SU-DHL-6 (cell line): ENCODE measurements around the gene MASP2.

Source experiments
- H2AFZ ChIP-seq: fragments of 200-600 bp; sonication (generic); 2 replicates; pipeline ENCODE4 v1.6.1; 2014; ENCODE audit warnings: low read depth, mild to moderate bottlenecking, moderate library complexity, mixed read lengths, antibody characterized with exemption, low read length; ENCODE audit not compliant: severe bottlenecking
- H3F3A ChIP-seq: fragments of 200-600 bp; shearing (Covaris generic); 2 replicates; pipeline ENCODE4 v1.6.0; 2016; ENCODE audit warnings: antibody characterized with exemption, mild to moderate bottlenecking; ENCODE audit not compliant: insufficient read depth
- H3K27ac ChIP-seq: fragments of 200-600 bp; sonication (generic); 2 replicates; pipeline ENCODE4 v1.5.1; 2016; ENCODE audit warnings: low read depth, mild to moderate bottlenecking, low read length, moderate library complexity, mixed read lengths
- H3K27me3 ChIP-seq: fragments of 200-600 bp; sonication (generic), shearing (Covaris generic); 2 replicates; pipeline ENCODE4 v1.6.0; 2014; ENCODE audit warnings: mild to moderate bottlenecking, low read length
- H3K36me3 ChIP-seq: fragments of 200-600 bp; sonication (generic); 2 replicates; pipeline ENCODE4 v1.6.1; 2014; ENCODE audit warnings: mild to moderate bottlenecking, low read length, mixed read lengths
- H3K4me2 ChIP-seq: fragments of 300-600, 200-600 bp; shearing (Covaris generic), sonication (generic); 2 replicates; pipeline ENCODE4 v1.6.0; 2014; ENCODE audit warnings: low read length, low read depth, mild to moderate bottlenecking; ENCODE audit not compliant: poor library complexity, severe bottlenecking
- H3K4me3 ChIP-seq: fragments of 200-600 bp; sonication (generic); 2 replicates; pipeline ENCODE4 v1.5.1; 2014; ENCODE audit warnings: antibody characterized with exemption, low read length, mild to moderate bottlenecking, mixed read lengths; ENCODE audit not compliant: insufficient read depth, poor library complexity, severe bottlenecking
- H3K79me2 ChIP-seq: fragments of 200-600 bp; sonication (generic); 2 replicates; pipeline ENCODE4 v1.6.1; 2014; ENCODE audit warnings: mild to moderate bottlenecking, low read length, moderate library complexity; ENCODE audit not compliant: insufficient read depth
- H3K9ac ChIP-seq: fragments of 200-600 bp; sonication (generic); 2 replicates; pipeline ENCODE4 v1.7.0; 2014; ENCODE audit warnings: mild to moderate bottlenecking, low read length
- H3K9me2 ChIP-seq: fragments of 200-600 bp; sonication (generic); replicated peaks from 2 replicates; pipeline ENCODE4 v1.6.1; 2014; ENCODE audit warnings: low read length; ENCODE audit not compliant: insufficient read depth
- H3K9me3 ChIP-seq: fragments of 200-600 bp; sonication (generic); 2 replicates; pipeline ENCODE4 v1.6.1; 2014; ENCODE audit warnings: low read length, mixed read lengths; ENCODE audit not compliant: insufficient read depth
- H4K20me1 ChIP-seq: fragments of 200-600 bp; sonication (generic); 2 replicates; pipeline ENCODE4 v1.6.1; 2014; ENCODE audit warnings: low read depth, mild to moderate bottlenecking, antibody characterized with exemption, low read length, moderate library complexity, mixed read lengths
- EZH2phosphoT487 ChIP-seq: fragments of 200-600 bp; sonication (generic), shearing (Covaris generic); conservative IDR thresholded peaks from 2 replicates; pipeline ENCODE4 v1.6.1; 2018; ENCODE audit warnings: mild to moderate bottlenecking, antibody characterized with exemption, low read length, moderate library complexity, mixed read lengths
- TF ChIP-seq, protein P1 (sequence below): fragments of 200-600 bp; sonication (generic); IDR thresholded peaks from one replicate; pipeline ENCODE4 v1.5.1; 2017; ENCODE audit warnings: antibody characterized with exemption, mild to moderate bottlenecking, low read length, moderate library complexity; ENCODE audit not compliant: insufficient read depth, poor library complexity, severe bottlenecking

The MASP2 gene

DNA sequence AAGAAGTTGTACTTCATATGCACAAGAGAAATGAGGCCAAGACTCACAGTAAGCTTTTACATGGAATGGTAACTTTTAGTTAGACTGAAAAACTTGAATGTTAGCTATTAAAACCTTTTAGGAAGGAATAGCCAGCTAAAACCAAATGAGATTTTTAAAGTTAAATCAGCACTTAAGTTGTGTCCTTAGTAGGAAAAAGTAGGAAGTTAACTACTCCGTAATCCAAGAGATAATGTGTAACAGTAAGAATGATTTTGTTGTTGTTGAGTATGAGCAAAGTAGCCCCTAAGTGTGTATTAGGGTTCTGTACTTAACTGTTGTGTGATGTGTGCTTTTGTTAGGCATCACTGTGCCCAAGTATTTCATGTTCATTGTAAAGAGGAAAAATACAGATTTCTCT, 21.4 kb downstream of the MASP2 start:
- Histone ChIP-seq H3K79me2 (no peaks in the 10 kb centered on the region), H3K4me2 (no peak overlapping the region), H3K9me2 (no peaks in the 10 kb centered on the region), H3K9ac (no peak overlapping the region), H2AFZ (no peak overlapping the region), H3K4me3 (no peak overlapping the region), H3K27ac (no peak overlapping the region), H3K36me3 (peaks cover 42% of the 10 kb centered on the region), H4K20me1 (peaks cover 11% of the 10 kb centered on the region), H3K9me3 (no peaks in the 10 kb centered on the region), H3K27me3 (no peaks in the 10 kb centered on the region), H3F3A (peaks cover 22% of the 10 kb centered on the region)
- no peak for TF ChIP-seq EZH2phosphoT487
- TF ChIP-seq, protein P1, sequence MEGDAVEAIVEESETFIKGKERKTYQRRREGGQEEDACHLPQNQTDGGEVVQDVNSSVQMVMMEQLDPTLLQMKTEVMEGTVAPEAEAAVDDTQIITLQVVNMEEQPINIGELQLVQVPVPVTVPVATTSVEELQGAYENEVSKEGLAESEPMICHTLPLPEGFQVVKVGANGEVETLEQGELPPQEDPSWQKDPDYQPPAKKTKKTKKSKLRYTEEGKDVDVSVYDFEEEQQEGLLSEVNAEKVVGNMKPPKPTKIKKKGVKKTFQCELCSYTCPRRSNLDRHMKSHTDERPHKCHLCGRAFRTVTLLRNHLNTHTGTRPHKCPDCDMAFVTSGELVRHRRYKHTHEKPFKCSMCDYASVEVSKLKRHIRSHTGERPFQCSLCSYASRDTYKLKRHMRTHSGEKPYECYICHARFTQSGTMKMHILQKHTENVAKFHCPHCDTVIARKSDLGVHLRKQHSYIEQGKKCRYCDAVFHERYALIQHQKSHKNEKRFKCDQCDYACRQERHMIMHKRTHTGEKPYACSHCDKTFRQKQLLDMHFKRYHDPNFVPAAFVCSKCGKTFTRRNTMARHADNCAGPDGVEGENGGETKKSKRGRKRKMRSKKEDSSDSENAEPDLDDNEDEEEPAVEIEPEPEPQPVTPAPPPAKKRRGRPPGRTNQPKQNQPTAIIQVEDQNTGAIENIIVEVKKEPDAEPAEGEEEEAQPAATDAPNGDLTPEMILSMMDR: no peak

DNA sequence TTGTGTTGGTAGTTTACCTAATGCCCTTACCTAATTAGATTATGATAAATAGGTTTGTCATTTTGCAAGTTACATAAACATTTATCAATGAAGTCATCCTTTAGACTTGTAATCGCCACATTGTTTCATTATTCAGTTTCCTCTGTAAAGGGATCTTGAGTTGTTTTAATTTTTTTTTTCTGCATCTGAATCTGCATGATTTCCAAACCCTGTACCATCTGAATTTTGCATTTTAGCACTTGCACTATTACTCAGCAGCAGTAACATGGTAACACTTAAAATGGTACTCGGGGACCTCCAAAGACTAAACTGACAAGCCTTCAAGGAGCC, 22.2 kb downstream of the MASP2 start:
- Histone ChIP-seq H3K27ac (no peak overlapping the region), H3K9ac (no peak overlapping the region), H3K4me2 (no peak overlapping the region), H4K20me1 (peaks cover 11% of the 10 kb centered on the region), H3K9me2 (no peaks in the 10 kb centered on the region), H2AFZ (no peak overlapping the region), H3K4me3 (no peak overlapping the region), H3K9me3 (no peaks in the 10 kb centered on the region), H3F3A (peaks cover 22% of the 10 kb centered on the region), H3K79me2 (no peaks in the 10 kb centered on the region), H3K36me3 (peaks cover 47% of the 10 kb centered on the region), H3K27me3 (no peaks in the 10 kb centered on the region)
- TF ChIP-seq, protein P1: no peak
- TF ChIP-seq EZH2phosphoT487: no peak

DNA sequence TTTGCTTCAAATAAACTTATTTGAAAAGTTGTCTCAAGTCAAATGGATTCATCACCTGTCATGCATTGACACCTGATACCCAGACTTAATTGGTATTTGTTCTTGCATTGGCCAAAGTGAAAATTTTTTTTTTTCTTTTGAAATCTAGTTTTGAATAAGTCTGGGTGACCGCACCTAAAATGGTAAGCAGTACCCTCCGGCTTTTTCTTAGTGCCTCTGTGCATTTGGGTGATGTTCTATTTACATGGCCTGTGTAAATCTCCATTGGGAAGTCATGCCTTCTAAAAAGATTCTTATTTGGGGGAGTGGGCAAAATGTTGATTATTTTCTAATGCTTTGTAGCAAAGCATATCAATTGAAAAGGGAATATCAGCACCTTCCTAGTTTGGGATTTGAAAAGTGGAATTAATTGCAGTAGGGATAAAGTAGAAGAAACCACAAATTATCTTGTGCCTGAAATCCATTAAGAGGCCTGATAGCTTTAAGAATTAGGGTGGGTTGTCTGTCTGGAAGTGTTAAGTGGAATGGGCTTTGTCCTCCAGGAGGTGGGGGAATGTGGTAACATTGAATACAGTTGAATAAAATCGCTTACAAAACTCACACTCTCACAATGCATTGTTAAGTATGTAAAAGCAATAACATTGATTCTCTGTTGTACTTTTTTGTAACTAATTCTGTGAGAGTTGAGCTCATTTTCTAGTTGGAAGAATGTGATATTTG, 22.7 kb downstream of the MASP2 start:
- H4K20me1 ChIP-seq: peaks cover 11% of the 10 kb centered on the region
- H3K9me2 ChIP-seq: no peaks in the 10 kb centered on the region
- no peak overlapping the region for H3K27ac ChIP-seq
- TF ChIP-seq, protein P1: no peak
- no peak for TF ChIP-seq EZH2phosphoT487
- no peak overlapping the region for H3K4me3 ChIP-seq
- no peaks in the 10 kb centered on the region for H3K27me3 ChIP-seq
- H2AFZ ChIP-seq: no peak overlapping the region
- peaks cover 48% of the 10 kb centered on the region for H3K36me3 ChIP-seq
- peaks cover 22% of the 10 kb centered on the region for H3F3A ChIP-seq
- no peak overlapping the region for H3K4me2 ChIP-seq
- peaks cover 2% of the 10 kb centered on the region; the same call in 1 of the 2 replicates for H3K79me2 ChIP-seq
- H3K9me3 ChIP-seq: no peaks in the 10 kb centered on the region
- no peak overlapping the region for H3K9ac ChIP-seq
